ENCODE results near the gene SRGAP1. TPM values are rescaled to one million over a fixed set of nuclear protein-coding genes. Genes with fewer than 3 reads are reported as not detected.

Gene SRGAP1
- total and polyA plus RNA-seq, 2 of the 8 experiments (the other 6 are each of a cell fraction or from before 2014, with no cell fraction given) = 3.2 to 7.3 TPM

DNA sequence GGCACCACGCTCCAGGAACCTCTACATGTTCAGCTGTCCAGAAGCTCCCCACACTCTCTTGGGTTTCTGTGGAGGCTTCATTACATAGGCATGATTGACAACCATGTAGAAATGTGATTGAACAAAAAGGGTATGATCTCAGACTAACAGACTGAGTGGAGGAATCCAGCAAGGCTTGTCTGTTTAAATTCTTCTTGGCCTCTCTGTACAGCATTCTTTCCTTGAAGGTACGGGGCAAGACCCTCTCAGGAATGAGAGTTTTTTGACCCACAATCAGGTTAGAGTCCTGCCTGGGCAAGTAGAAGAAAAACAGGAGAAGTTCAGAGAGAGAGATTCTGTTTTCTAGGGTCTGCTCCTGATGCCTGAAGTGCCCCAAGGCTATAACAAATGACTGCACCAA, 40.9 kb downstream of the SRGAP1 start:
- Histone ChIP-seq H2AK5ac (ENCODE audit: low read depth, low read length) (no peak overlapping the region), H4K5ac (ENCODE audit: insufficient read length, low read depth, low read length) (no peak overlapping the region), H2BK20ac (ENCODE audit: low read length) (no peak overlapping the region), H2BK12ac (ENCODE audit: low read depth, low read length) (no peak overlapping the region), H3K79me1 (ENCODE audit: low read depth, low read length) (peaks cover 2% of the 10 kb centered on the region; the same call in 1 of the 2 replicates), H3K23ac (ENCODE audit: insufficient read length) (no peak overlapping the region), H3K14ac (ENCODE audit: insufficient read length) (no peak overlapping the region), H3K79me2 (ENCODE audit: control insufficient read depth in 1 of 2, insufficient read depth in 2 of 2, low read length in 2 of 2) (no peaks in the 10 kb centered on the region), H3K27ac (ENCODE audit: low read depth, low read length) (no peak overlapping the region), H4K91ac (replicated peaks; ENCODE audit: insufficient read length, low read length) (no peak overlapping the region), H4K20me1 (replicated peaks in 1 of 2; ENCODE audit: control insufficient read depth in 1 of 2, insufficient read depth in 2 of 2, low read length in 2 of 2) (no peaks in the 10 kb centered on the region), H3K4ac (replicated peaks; ENCODE audit: insufficient read length, low read depth, low read length) (no peak overlapping the region), H4K8ac (ENCODE audit: extremely low read depth, insufficient read depth, low read length) (no peak overlapping the region), H3K4me1 (replicated peaks in 1 of 4; ENCODE audit: control insufficient read depth in 3 of 4, insufficient read depth in 4 of 4, low read length in 3 of 4) (peaks cover 1 to 5% (median 3%) of the 10 kb centered on the region in 4 experiments; a peak in 3 of 7 replicates), H2BK120ac (replicated peaks; ENCODE audit: low read depth, low read length) (no peak overlapping the region), H2BK15ac (ENCODE audit: low read length) (no peak overlapping the region), H3K4me3 (ENCODE audit: extremely low read depth in 1 of 4, insufficient read depth in 2 of 4, low read depth in 3 of 4, low read length in 4 of 4) (no peak overlapping the region), H3K36me3 (ENCODE audit: control insufficient read depth in 2 of 4, insufficient read depth in 4 of 4, low read length in 3 of 4) (no peaks in the 10 kb centered on the region), H2AFZ (ENCODE audit: low read length) (no peak overlapping the region), H3K9me3 (ENCODE audit: insufficient read depth in 2 of 2, low read depth in 1 of 2, low read length in 1 of 2) (no peaks in the 10 kb centered on the region), H3K18ac (ENCODE audit: extremely low read depth, low read length) (no peak overlapping the region), H3K27me3 (replicated peaks in 1 of 4; ENCODE audit: control insufficient read depth in 3 of 4, extremely low read depth in 1 of 4, insufficient read depth in 3 of 4, low read length in 3 of 4) (no peaks in the 10 kb centered on the region), H3K56ac (replicated peaks; ENCODE audit: insufficient read length, low read depth, low read length) (no peak overlapping the region), H3K9ac (replicated peaks in 1 of 4; ENCODE audit: extremely low read depth in 1 of 4, low read depth in 3 of 4, low read length in 3 of 4) (no peak overlapping the region), H2BK5ac (ENCODE audit: low read depth, low read length) (no peak overlapping the region), H3K4me2 (ENCODE audit: insufficient read depth in 1 of 2, low read depth in 2 of 2, low read length in 2 of 2) (no peak overlapping the region), H3K23me2 (ENCODE audit: low read depth, low read length) (no peaks in the 10 kb centered on the region)
- TF ChIP-seq PHF8 (conservative IDR thresholded peaks at IDR 0.05; ENCODE audit: low read depth, low read length) = no peak
- TF ChIP-seq NANOG (IDR thresholded peaks at IDR 0.05; ENCODE audit: insufficient read depth, low read depth, low read length, poor library complexity, severe bottlenecking) = no peak
- TF ChIP-seq RAD21 (IDR thresholded peaks at IDR 0.05 in 1 of 2, conservative IDR thresholded peaks at IDR 0.05 in 1 of 2; ENCODE audit: low read depth in 2 of 2, low read length in 2 of 2) = no peak
- TF ChIP-seq FOSL1 (IDR thresholded peaks at IDR 0.05; ENCODE audit: insufficient read depth, low read depth, low read length) = no peak
- TF ChIP-seq CBX8 (IDR thresholded peaks at IDR 0.05; ENCODE audit: borderline replicate concordance, low read depth, low read length) = no peak
- TF ChIP-seq SIRT6 (IDR thresholded peaks at IDR 0.05; ENCODE audit: low read length) = no peak
- TF ChIP-seq RNF2 (IDR thresholded peaks at IDR 0.05; ENCODE audit: borderline replicate concordance, low read depth, low read length, missing control alignments, poor library complexity, severe bottlenecking) = no peak
- no peak for TF ChIP-seq TEAD4 (IDR thresholded peaks at IDR 0.05; ENCODE audit: low read depth, low read length)
- TF ChIP-seq, protein P1, sequence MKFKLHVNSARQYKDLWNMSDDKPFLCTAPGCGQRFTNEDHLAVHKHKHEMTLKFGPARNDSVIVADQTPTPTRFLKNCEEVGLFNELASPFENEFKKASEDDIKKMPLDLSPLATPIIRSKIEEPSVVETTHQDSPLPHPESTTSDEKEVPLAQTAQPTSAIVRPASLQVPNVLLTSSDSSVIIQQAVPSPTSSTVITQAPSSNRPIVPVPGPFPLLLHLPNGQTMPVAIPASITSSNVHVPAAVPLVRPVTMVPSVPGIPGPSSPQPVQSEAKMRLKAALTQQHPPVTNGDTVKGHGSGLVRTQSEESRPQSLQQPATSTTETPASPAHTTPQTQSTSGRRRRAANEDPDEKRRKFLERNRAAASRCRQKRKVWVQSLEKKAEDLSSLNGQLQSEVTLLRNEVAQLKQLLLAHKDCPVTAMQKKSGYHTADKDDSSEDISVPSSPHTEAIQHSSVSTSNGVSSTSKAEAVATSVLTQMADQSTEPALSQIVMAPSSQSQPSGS (IDR thresholded peaks at IDR 0.05; ENCODE audit: low read length) = no peak
- TF ChIP-seq, protein P2, sequence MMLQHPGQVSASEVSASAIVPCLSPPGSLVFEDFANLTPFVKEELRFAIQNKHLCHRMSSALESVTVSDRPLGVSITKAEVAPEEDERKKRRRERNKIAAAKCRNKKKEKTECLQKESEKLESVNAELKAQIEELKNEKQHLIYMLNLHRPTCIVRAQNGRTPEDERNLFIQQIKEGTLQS (IDR thresholded peaks at IDR 0.05; ENCODE audit: insufficient read depth, low read depth, low read length) = no peak
- FAIRE-seq (no peak), DNase-seq (ENCODE audit: low read depth in 1 of 2, low spot score in 2 of 2) (no peak)
- WGBS, 2 experiments (ENCODE audit: extremely low coverage in 1 of 2, insufficient coverage in 1 of 2, insufficient read length in 1 of 2, insufficient replicate concordance in 2 of 2, low coverage in 1 of 2, low lambda C conversion rate in 2 of 2, missing lambda C conversion rate in 1 of 2) = 95% methylated on average over 2 of the region's 2 CpGs; no CpG with 5 or more reads in 1 of the 2 experiments
- POLR2A ChIA-PET (ENCODE audit: partially characterized antibody) = no interaction called here
- CTCF ChIA-PET (ENCODE audit: partially characterized antibody) = no interaction called here
